ENCODE data around the gene EYA4.
A peak's percentile ranks its signal among the peaks of the same experiment; 100 is the strongest.

EYA4 gene

DNA sequence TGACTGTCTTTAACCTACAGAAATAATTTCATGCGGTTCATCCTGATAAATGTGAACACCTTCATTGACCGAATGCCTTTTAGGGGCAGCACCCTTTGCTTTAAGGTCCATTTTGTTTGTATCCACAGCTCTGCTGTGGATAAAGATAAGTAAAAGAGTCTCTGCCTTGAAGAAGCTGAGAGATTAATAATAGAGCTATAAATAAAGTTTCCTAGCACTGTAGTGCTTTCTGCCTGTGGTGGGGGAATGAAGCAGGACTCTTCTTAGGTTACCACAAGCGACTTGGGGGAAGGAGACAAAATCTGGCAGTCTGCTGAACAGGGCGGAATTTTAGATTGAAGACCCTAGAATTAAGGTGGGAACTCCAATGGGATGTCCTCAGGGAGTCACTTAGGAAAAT, 57.6 kb downstream of the EYA4 start:
- no peak overlapping the region for H3K4me2 ChIP-seq (ENCODE audit: low read length)
- H3K79me2 ChIP-seq (ENCODE audit: control insufficient read depth, insufficient read depth, low read length): no peaks in the 10 kb centered on the region
- H2BK15ac ChIP-seq (replicated peaks; ENCODE audit: low read depth): no peak overlapping the region
- H3K27me3 ChIP-seq (ENCODE audit: insufficient read depth, low read length, poor library complexity): no peaks in the 10 kb centered on the region
- H3K18ac ChIP-seq (ENCODE audit: low read length): no peak overlapping the region
- no peak for DNase-seq
- no peak overlapping the region for H3K4me3 ChIP-seq (ENCODE audit: low read length)
- no peak overlapping the region for H3K4ac ChIP-seq (ENCODE audit: low read depth, low read length)
- no peak overlapping the region for H4K5ac ChIP-seq (ENCODE audit: low read length)
- no peaks in the 10 kb centered on the region for H3K79me1 ChIP-seq (ENCODE audit: low read length)
- H2AK5ac ChIP-seq (ENCODE audit: low read length): no peak overlapping the region
- H3K27ac ChIP-seq (ENCODE audit: low read depth, low read length): no peak overlapping the region
- H3K4me1 ChIP-seq (ENCODE audit: control insufficient read depth, low read depth, low read length): no peaks in the 10 kb centered on the region
- H3K36me3 ChIP-seq (ENCODE audit: control insufficient read depth, insufficient read depth, low read length): no peaks in the 10 kb centered on the region
- no CpG with 5 or more reads among the region's 4 CpGs for WGBS (ENCODE audit: extremely low coverage, insufficient coverage, low lambda C conversion rate)
- H3K23ac ChIP-seq (ENCODE audit: low read length): no peak overlapping the region
- H3K9ac ChIP-seq (ENCODE audit: low read length): no peak overlapping the region
- H2BK120ac ChIP-seq (ENCODE audit: low read depth, low read length): no peak overlapping the region
- H4K8ac ChIP-seq (ENCODE audit: low read depth, low read length): no peak overlapping the region
- H2BK5ac ChIP-seq (ENCODE audit: low read length): no peak overlapping the region
- no peak overlapping the region for H3K56ac ChIP-seq (ENCODE audit: low read length)

DNA sequence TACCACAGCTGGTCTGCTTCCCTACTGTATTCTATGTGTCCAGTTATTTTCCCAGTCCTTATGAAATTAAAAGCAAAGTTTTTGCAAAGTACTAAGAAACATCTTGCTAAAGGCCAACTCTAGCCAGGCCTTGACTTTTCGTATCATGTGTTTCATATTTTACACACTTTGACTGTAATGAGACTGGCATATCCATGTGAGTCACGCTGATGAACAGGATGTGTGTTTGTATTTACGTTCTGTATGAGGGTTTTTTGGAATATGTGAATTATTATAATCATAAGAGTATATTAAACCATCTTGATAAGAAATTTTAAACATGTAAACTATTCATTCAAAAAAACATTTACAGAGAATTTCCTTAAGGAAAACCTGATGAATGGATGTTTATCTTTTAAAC, 59.7 kb downstream of the EYA4 start:
- Histone ChIP-seq H3K18ac (ENCODE audit: low read length) (no peak overlapping the region), H2BK15ac (replicated peaks; ENCODE audit: low read depth) (no peak overlapping the region), H2BK120ac (ENCODE audit: low read depth, low read length) (no peak overlapping the region), H3K56ac (ENCODE audit: low read length) (no peak overlapping the region), H2AK5ac (ENCODE audit: low read length) (no peak overlapping the region), H3K27ac (ENCODE audit: low read depth, low read length) (no peak overlapping the region), H3K23ac (ENCODE audit: low read length) (no peak overlapping the region), H3K4me2 (ENCODE audit: low read length) (no peak overlapping the region), H3K27me3 (ENCODE audit: insufficient read depth, low read length, poor library complexity) (no peaks in the 10 kb centered on the region), H3K79me2 (ENCODE audit: control insufficient read depth, insufficient read depth, low read length) (no peaks in the 10 kb centered on the region), H3K79me1 (ENCODE audit: low read length) (no peaks in the 10 kb centered on the region), H3K36me3 (ENCODE audit: control insufficient read depth, insufficient read depth, low read length) (no peaks in the 10 kb centered on the region), H3K4me3 (ENCODE audit: low read length) (no peak overlapping the region), H3K4me1 (ENCODE audit: control insufficient read depth, low read depth, low read length) (no peaks in the 10 kb centered on the region), H4K5ac (ENCODE audit: low read length) (no peak overlapping the region), H2BK5ac (ENCODE audit: low read length) (no peak overlapping the region), H3K4ac (ENCODE audit: low read depth, low read length) (no peak overlapping the region), H3K9ac (ENCODE audit: low read length) (no peak overlapping the region), H4K8ac (ENCODE audit: low read depth, low read length) (no peak overlapping the region)
- WGBS (ENCODE audit: extremely low coverage, insufficient coverage, low lambda C conversion rate): no CpG with 5 or more reads among the region's 3 CpGs
- DNase-seq: no peak

DNA sequence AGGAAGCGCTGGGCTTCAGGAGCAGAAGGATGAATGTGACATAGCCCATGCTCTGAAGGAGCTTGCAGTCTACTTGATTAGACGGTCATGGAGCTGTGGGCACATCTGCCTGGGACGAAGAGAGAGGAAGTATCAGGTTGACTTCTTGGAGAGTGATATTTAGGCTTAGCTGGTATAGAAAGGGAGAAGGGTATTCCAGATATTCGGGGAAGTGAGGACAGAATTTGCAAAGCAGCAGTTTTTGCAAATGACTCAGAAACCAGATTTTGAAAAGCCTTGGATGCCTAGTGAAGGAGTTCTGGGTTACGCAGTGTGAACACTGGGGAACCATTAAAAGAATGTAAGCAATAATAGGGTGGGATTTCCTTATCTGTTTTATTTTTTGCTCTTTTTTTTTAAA, 60.7 kb downstream of the EYA4 start:
- H3K4me1 ChIP-seq (ENCODE audit: control insufficient read depth, low read depth, low read length): no peaks in the 10 kb centered on the region
- H2BK120ac ChIP-seq (ENCODE audit: low read depth, low read length): no peak overlapping the region
- H3K4me2 ChIP-seq (ENCODE audit: low read length): no peak overlapping the region
- H3K79me1 ChIP-seq (ENCODE audit: low read length): no peaks in the 10 kb centered on the region
- H4K5ac ChIP-seq (ENCODE audit: low read length): no peak overlapping the region
- no peak overlapping the region for H3K18ac ChIP-seq (ENCODE audit: low read length)
- WGBS (ENCODE audit: extremely low coverage, insufficient coverage, low lambda C conversion rate): no CpG with 5 or more reads among the region's 5 CpGs
- peak; percentile 3 for DNase-seq
- no peaks in the 10 kb centered on the region for H3K79me2 ChIP-seq (ENCODE audit: control insufficient read depth, insufficient read depth, low read length)
- no peak overlapping the region for H3K27ac ChIP-seq (ENCODE audit: low read depth, low read length)
- H3K36me3 ChIP-seq (ENCODE audit: control insufficient read depth, insufficient read depth, low read length): no peaks in the 10 kb centered on the region
- H3K27me3 ChIP-seq (ENCODE audit: insufficient read depth, low read length, poor library complexity): no peaks in the 10 kb centered on the region
- H2AK5ac ChIP-seq (ENCODE audit: low read length): no peak overlapping the region
- no peak overlapping the region for H4K8ac ChIP-seq (ENCODE audit: low read depth, low read length)
- no peak overlapping the region for H3K23ac ChIP-seq (ENCODE audit: low read length)
- H3K4me3 ChIP-seq (ENCODE audit: low read length): no peak overlapping the region
- H3K56ac ChIP-seq (ENCODE audit: low read length): no peak overlapping the region
- H3K4ac ChIP-seq (ENCODE audit: low read depth, low read length): no peak overlapping the region
- H3K9ac ChIP-seq (ENCODE audit: low read length): no peak overlapping the region
- no peak overlapping the region for H2BK5ac ChIP-seq (ENCODE audit: low read length)
- no peak overlapping the region for H2BK15ac ChIP-seq (replicated peaks; ENCODE audit: low read depth)

DNA sequence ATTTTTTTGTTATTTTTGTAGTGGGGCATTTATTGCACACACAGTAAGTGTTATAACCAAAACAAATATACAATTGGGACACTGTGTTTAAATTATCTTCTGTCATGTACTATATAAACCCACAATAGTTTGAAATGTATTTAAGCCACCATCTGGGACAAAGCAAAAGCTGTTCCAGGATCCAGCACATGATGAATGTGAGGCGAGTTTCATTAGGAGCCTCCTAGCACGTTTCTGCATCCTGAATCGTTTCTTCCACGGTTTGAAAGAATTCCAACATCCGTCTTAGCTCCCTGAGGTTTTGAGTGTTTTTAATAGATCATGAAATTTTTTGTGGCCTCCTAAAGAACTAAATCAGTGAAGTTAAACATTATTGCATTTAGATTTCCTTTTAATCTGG, 65.8 kb downstream of the EYA4 start:
- no CpG with 5 or more reads among the region's 5 CpGs for WGBS (ENCODE audit: extremely low coverage, insufficient coverage, low lambda C conversion rate)

DNA sequence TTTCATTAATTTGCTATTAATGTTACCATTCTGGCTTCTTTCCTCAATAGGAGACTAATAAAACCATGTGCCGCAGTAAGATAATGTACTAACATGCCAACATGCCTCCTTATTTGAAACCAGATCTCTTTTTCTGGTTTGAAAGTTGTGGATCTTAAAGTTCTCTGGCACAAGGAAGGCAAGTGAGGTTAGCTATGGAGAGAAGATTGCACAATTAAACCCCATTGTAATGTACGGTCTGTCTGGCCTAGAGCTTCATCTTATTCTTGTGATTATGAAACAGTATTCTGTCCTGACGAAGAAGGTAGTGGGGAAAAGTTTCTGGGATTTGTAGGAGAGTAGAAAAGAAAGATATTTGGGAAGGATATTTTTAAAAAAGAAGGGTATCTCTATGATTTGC, 68.4 kb downstream of the EYA4 start:
- no peak overlapping the region for H3K9ac ChIP-seq (ENCODE audit: low read length)
- H3K79me1 ChIP-seq (ENCODE audit: low read length): no peaks in the 10 kb centered on the region
- no peaks in the 10 kb centered on the region for H3K27me3 ChIP-seq (ENCODE audit: insufficient read depth, low read length, poor library complexity)
- no peak for DNase-seq
- no peak overlapping the region for H4K8ac ChIP-seq (ENCODE audit: low read depth, low read length)
- WGBS (ENCODE audit: extremely low coverage, insufficient coverage, low lambda C conversion rate): 100% methylated on average over 1 of the region's 3 CpGs
- H2AK5ac ChIP-seq (ENCODE audit: low read length): no peak overlapping the region
- H3K23ac ChIP-seq (ENCODE audit: low read length): no peak overlapping the region
- H3K4me3 ChIP-seq (ENCODE audit: low read length): no peak overlapping the region
- H3K4me1 ChIP-seq (ENCODE audit: control insufficient read depth, low read depth, low read length): no peaks in the 10 kb centered on the region
- no peak overlapping the region for H4K5ac ChIP-seq (ENCODE audit: low read length)
- no peak overlapping the region for H2BK5ac ChIP-seq (ENCODE audit: low read length)
- H2BK15ac ChIP-seq (replicated peaks; ENCODE audit: low read depth): no peak overlapping the region
- H3K79me2 ChIP-seq (ENCODE audit: control insufficient read depth, insufficient read depth, low read length): no peaks in the 10 kb centered on the region
- no peak overlapping the region for H3K4me2 ChIP-seq (ENCODE audit: low read length)
- no peak overlapping the region for H3K27ac ChIP-seq (ENCODE audit: low read depth, low read length)
- H3K56ac ChIP-seq (ENCODE audit: low read length): no peak overlapping the region
- no peak overlapping the region for H3K18ac ChIP-seq (ENCODE audit: low read length)
- no peak overlapping the region for H3K4ac ChIP-seq (ENCODE audit: low read depth, low read length)
- H3K36me3 ChIP-seq (ENCODE audit: control insufficient read depth, insufficient read depth, low read length): no peaks in the 10 kb centered on the region
- no peak overlapping the region for H2BK120ac ChIP-seq (ENCODE audit: low read depth, low read length)

More for the DNA sequence above, 65.8 kb downstream of the EYA4 start:
- Histone ChIP-seq H2BK15ac (replicated peaks; ENCODE audit: low read depth) (no peak overlapping the region), H3K79me1 (ENCODE audit: low read length) (no peaks in the 10 kb centered on the region), H3K9ac (ENCODE audit: low read length) (no peak overlapping the region), H3K4me3 (ENCODE audit: low read length) (no peak overlapping the region), H3K27me3 (ENCODE audit: insufficient read depth, low read length, poor library complexity) (no peaks in the 10 kb centered on the region), H3K79me2 (ENCODE audit: control insufficient read depth, insufficient read depth, low read length) (no peaks in the 10 kb centered on the region), H2BK5ac (ENCODE audit: low read length) (no peak overlapping the region), H4K5ac (ENCODE audit: low read length) (no peak overlapping the region), H4K8ac (ENCODE audit: low read depth, low read length) (no peak overlapping the region), H2BK120ac (ENCODE audit: low read depth, low read length) (no peak overlapping the region), H3K18ac (ENCODE audit: low read length) (no peak overlapping the region), H2AK5ac (ENCODE audit: low read length) (no peak overlapping the region), H3K56ac (ENCODE audit: low read length) (no peak overlapping the region), H3K4me1 (ENCODE audit: control insufficient read depth, low read depth, low read length) (no peaks in the 10 kb centered on the region), H3K4me2 (ENCODE audit: low read length) (no peak overlapping the region), H3K27ac (ENCODE audit: low read depth, low read length) (no peak overlapping the region), H3K4ac (ENCODE audit: low read depth, low read length) (no peak overlapping the region), H3K23ac (ENCODE audit: low read length) (no peak overlapping the region), H3K36me3 (ENCODE audit: control insufficient read depth, insufficient read depth, low read length) (no peaks in the 10 kb centered on the region)
- no peak for DNase-seq

DNA sequence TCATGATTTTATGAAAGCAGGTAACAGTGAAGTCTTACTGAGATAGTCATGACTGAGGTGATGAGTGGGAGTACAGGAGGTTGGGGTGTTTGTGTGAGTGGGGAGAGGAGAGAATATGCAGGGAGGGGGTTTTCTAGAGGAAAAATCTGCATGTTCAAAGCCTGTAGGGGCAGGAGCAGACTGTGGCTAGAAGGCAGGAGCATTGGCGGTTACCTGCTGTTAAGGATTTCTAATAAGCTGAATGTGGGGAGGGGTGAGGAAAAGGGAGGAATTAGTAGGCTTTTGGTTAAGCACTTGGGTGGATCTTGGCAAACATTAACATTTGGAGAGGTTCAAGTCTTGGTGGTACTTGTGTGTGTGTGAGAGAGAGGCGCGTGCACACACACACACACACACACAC, 70.8 kb downstream of the EYA4 start:
- no CpG with 5 or more reads among the region's 3 CpGs for WGBS (ENCODE audit: extremely low coverage, insufficient coverage, low lambda C conversion rate)
- H2BK5ac ChIP-seq (ENCODE audit: low read length): no peak overlapping the region

More for the DNA sequence above, 70.8 kb downstream of the EYA4 start:
- Histone ChIP-seq H3K27me3 (ENCODE audit: insufficient read depth, low read length, poor library complexity) (no peaks in the 10 kb centered on the region), H3K4ac (ENCODE audit: low read depth, low read length) (no peak overlapping the region), H3K4me3 (ENCODE audit: low read length) (no peak overlapping the region), H3K36me3 (ENCODE audit: control insufficient read depth, insufficient read depth, low read length) (no peaks in the 10 kb centered on the region), H3K79me2 (ENCODE audit: control insufficient read depth, insufficient read depth, low read length) (no peaks in the 10 kb centered on the region), H3K56ac (ENCODE audit: low read length) (no peak overlapping the region), H3K79me1 (ENCODE audit: low read length) (no peaks in the 10 kb centered on the region), H2BK120ac (ENCODE audit: low read depth, low read length) (no peak overlapping the region), H4K5ac (ENCODE audit: low read length) (no peak overlapping the region), H3K4me2 (ENCODE audit: low read length) (no peak overlapping the region), H3K9ac (ENCODE audit: low read length) (no peak overlapping the region), H2BK15ac (replicated peaks; ENCODE audit: low read depth) (no peak overlapping the region), H2AK5ac (ENCODE audit: low read length) (no peak overlapping the region), H3K4me1 (ENCODE audit: control insufficient read depth, low read depth, low read length) (no peaks in the 10 kb centered on the region), H3K23ac (ENCODE audit: low read length) (no peak overlapping the region), H3K18ac (ENCODE audit: low read length) (no peak overlapping the region), H4K8ac (ENCODE audit: low read depth, low read length) (no peak overlapping the region), H3K27ac (ENCODE audit: low read depth, low read length) (no peak overlapping the region)
- peak; percentile 11 for DNase-seq
